ENCODE data around the gene MSANTD2. TPM values are rescaled to one million over a fixed set of nuclear protein-coding genes. Genes with fewer than 3 reads are reported as not detected.
A peak's percentile ranks its signal among the peaks of the same experiment; 100 is the strongest.

MSANTD2 gene
- total RNA-seq, 1 experiment from 2014 or later: 23.5 TPM

DNA sequence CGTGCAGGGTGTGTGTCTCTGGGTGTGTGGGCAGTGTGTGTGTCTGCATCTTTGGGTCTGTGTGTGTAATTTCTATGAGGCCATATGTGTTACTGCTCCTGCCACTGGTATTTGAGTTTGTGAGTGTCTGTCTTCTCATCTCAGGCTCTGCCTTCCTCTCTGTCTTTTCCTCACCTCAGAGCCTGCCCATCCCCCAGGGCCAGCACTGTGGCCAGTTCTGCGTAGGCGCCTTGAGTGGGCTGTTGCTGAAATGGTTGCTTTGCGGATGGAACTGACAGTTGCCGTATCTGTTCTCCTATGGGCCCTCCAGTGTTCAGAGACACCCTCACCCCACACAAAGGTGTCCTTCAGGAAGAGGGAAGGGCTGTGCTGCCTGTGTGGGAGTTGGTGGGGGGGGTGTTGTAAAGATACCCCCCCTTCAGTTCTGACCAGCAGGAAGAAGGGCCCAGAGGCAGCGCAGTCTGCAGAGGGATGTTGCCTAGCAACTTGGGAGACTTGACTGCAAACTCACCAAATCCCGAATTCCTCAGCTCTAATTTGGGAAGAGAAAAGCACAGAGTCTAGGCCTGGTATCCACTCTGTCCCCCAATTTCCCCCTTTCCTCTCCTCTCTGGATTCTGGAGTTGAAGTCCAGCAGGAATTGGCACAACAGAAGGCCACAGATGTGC is 62.4 kb downstream of the MSANTD2 start:
- no peak for DNase-seq (ENCODE audit: low read depth)

DNA sequence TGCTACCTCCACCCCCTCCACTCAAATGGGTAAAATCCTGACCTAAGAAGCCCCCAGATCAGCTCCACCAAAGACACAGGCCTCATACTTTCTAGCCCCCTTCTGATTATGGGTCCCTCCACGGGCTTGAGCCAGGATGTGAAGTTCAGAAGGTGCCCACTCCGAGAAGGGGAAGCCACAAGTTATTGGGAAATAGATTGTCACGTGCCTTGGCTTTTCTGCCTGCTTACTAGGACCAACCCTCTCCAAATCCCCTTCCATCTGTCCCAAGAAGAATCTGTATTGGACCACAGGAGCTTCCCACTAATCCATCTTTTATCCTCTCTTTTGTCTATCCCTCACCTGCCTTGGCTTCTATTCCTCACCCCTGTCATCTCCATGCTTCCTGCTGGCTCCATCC is 63.5 kb downstream of the MSANTD2 start:
- DNase-seq (ENCODE audit: low read depth): no peak

DNA sequence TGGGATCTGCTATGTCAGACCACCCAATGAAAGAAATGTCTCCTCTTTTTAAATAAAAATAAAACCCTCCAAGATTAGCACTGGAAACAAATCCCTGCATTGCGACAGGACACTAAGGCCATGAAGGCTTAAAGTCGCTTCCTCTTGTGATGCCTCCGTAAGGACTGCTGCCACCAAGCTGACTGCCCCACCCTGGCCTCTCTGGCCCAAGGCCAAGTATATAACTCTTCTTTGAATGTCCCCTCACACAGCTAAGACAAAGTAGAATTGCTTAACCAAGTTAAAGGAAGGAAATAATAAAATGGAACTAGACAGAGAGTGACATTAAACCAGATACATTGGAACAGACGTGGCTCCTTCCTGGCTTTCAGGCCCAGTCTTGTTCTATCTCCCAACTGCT is 68.0 kb downstream of the MSANTD2 start:
- no peak for DNase-seq (ENCODE audit: low read depth)

DNA sequence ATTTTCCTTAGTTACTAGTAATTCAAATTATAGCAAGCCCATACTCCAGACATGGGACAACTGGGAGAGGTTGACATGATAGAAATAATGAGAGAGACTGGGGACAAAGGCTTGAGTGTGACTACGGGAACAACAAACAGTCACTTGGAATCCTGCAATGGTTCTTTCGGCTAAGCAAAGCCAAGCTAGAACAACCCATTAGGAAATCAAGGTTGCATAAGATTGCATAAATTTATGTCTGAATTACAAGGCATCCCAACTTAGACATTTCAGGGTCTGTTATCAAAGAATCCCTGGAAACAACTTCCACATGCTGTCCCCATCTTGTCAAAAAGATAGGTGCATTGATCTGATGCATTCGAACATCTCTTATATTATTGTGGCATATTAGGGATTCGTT is 70.6 kb downstream of the MSANTD2 start:
- DNase-seq (ENCODE audit: low read depth): no peak

DNA sequence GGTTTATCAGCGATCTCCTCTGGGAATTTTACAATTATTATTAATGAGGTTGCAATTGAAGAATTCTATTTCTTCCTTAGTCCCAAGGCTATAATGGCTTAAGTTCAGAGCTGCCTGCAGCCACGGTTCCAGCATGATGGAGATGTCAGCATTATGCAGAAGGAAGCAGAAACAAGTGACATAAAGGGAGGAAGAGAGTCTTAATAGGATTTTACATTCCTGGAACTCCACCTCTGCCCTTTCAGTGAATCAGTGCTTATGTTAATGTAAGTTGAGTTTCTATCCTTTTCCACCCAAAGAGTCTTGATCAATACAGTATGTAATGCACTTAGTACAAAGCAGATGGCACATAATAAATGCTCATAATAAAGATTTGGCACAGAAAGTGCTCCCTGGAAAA is 72.1 kb downstream of the MSANTD2 start:
- DNase-seq (ENCODE audit: low read depth): no peak

DNA sequence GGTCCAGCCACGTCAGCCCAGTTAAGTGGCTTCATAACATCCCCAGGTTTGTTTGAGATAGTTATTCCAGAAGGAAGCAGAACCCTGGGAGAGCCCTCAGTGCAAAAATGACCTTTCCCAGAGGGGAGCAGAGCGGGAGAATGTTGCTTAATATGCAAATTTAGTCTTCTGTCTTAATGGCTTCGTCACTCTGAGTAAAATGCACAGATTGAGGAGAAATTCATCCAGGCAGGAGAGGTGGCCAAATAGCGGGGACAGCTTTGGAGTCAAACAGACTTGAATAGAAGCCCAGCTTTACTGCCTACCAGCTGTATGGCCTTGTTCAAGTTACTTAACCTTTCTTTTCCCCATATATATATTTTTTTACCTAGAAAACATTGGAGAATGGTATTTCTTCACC is 72.7 kb downstream of the MSANTD2 start:
- no peak for DNase-seq (ENCODE audit: low read depth)

DNA sequence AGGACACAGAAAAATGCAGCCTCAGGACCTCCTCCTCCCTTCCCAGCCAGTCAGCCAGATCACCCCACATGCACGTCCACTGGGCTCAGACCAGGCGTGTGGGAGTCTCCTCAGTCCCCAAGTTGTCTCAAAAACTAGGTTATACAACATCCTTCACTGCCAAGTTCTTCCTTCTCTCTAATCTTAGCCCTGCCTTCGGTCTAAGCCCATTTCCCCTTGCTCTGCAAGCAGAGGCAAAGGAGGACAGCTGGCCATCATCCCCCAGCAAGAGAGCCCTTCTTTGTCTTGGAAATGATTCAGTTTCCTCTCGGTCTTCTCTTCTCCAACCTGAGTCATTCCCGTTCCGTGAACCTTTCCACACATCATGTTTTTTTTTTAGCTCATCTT is 74.5 kb downstream of the MSANTD2 start:
- DNase-seq (ENCODE audit: low read depth): peak; percentile 61

DNA sequence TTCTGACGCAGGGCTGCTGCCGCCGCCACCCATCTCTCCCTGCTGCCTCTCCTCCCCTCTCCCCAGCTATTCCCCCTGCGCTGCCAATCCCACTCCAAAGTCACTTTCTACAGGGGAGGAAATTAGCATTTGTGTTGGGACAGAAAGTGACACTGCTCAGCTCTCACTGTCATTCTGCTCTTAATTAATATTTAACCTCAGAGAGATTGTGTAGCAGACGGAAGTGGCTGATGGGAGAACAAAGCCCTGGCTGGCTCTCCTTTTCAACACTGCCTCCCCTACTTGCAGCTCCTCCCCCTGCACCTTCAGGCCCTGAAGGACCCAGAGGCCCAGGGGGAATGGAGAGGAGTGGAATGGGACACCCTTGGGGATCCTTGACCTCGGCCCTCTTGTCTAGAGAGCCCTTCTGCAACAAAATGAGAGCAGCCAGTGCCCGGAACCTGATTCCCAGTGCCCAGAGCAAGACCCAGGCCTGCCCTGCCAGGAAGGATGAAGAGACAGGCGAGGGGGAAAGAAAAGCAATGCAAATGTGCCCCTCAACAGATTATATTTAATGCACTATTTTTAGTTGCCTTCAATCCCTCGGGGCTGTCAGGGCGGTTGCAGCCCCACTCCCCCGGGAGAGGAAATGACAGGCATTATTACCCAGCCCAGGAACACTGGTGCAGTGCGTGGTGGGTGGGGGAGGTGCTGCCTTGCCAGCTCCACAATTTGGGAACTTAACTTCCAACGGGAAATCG is 75.1 kb downstream of the MSANTD2 start:
- DNase-seq (ENCODE audit: low read depth): no peak

DNA sequence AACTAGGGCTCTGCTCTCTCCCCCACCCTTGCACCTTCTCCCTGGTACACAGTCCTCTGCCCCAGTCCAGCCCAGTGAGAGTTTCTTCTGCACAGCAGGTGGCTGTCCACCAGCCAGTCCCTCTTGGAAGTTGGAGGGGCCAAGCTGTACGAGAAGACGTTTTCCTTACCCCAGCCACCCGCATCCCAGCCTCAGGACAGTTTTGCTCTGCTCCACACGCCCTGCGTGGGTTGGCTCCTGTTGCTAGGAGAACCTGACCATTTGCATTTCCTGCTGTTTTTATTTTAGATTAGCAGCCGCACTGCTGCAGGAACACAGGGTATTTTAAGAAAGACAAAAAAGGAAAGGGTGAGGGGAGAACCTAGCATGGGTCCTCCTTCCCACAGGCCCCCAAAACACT is 78.0 kb downstream of the MSANTD2 start:
- no peak for DNase-seq (ENCODE audit: low read depth)

DNA sequence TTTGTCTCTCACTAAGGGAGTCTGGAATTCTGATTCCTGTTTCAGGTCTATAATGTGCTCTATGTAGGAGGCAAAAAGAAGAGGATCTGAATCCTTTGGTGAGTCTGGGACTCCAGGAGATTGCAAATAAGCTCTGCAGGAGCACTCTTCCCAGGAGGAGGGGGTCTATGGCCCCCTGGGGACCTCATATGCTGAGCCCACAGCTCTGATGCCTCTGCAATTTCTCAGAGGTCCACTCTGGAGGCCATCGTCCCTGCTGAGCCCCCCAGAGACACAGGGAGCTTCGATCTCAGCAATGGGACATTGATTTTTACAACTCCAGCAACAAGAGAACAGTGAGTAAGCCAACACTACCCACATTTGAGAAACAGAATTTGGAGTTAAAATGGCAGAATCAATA is 80.7 kb downstream of the MSANTD2 start:
- no peak for DNase-seq (ENCODE audit: low read depth)

DNA sequence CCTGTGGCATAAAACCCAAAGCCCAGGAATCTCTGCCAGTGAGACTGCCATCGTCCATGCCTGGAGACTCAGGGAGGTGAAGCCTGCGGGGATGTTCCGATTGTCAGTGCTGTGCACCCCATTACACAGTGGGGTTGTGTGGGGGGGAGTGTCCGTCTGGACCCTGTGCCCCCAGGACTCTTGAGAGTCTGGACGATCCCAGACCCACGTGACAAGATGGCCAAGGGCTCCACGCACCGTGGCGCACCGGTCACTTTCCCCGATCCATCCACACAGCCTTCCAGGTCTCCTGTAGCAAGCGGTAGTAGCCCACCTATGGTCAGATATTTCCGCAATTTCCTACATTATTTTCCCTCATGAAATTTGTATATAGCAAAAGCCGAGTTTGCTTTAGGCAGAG is 81.4 kb downstream of the MSANTD2 start:
- no peak for DNase-seq (ENCODE audit: low read depth)

DNA sequence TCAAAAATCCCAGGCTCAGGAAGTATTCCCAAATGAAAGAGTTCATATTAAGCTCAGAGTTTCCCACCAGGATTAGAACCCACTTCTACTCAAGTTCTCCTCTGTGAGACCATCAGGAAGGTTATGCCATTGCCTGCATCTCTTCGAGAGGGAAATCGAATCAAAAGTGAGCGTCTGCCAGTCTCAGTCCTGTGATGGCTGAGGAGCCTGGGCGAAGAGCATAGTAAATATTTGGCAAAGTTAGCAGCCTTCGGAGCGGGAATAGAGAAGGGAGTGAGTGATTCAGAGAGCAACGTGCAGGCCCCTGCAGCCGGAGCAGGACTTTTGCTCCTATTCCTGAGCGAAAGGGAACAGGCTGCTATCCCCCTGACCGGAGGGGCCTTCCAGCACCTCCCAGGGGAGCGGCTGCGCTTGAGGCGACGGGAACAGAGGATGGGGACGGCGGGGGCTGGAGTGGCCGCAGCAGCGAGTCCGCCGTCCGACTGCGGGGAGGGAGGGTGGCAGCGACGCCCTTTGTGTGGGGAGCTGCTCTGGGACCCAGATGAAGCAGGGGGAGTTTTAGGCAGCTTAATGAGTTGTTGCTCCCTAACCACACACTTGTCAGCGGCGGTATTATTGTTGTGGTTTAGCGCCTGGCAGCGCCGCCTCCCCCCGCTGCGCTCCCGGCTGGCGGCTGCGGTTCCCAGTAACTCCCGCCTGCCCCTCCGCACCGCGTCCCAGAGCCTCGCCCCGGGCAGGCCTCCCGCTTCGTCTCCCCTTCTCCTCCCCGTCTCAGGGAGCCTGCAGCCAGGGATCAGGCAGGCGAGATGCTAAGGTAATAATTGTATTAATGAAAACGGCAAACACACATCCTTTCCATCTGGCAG is 82.2 kb downstream of the MSANTD2 start:
- DNase-seq (ENCODE audit: low read depth): peak; percentile 60

DNA sequence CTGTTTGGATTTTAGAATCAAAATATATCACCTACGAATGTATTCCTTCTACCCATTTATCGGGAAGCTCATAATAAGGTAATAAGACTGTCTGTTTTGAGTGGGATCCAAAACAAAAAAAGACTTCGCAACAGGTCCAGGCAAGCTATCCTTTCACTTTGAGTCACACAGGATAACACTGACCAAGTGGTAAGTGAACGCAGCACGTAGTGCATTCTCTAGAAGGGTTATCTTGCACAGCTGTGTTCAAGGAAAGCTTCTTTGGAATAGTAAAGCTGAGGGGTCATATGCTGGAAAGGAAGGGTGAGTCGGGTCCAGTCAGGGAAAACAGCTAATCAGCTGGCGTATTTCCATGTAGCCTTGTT is 82.8 kb downstream of the MSANTD2 start:
- no peak for DNase-seq (ENCODE audit: low read depth)

DNA sequence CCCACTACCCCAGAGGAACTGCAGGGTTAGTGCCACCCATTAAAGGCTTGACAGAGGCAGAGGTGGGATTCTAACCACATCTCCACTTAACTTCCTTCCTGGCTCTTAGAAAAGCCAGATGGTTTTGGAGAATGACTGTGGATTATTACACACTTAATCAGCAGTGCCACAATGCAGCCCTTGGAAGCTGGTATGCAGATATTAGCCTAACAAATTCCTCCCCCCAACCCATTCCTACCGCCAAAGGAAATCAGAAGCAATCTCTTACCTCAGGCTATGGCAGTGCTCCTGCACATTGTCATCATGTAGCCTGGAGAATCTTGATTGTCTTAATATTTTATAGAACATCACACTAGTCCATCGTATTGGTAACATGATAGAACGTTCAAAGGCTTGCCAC is 83.6 kb downstream of the MSANTD2 start:
- DNase-seq (ENCODE audit: low read depth): peak; percentile 14

Other genes with a start within 250 kb of the MSANTD2 start
- gene OR8A1, start 230.4 kb downstream of the MSANTD2 start, total RNA-seq (2014; rRNA removed; shearing (Covaris generic)): not detected in 2 replicates
- not detected in 2 replicates for gene PANX3, start 189.0 kb downstream of the MSANTD2 start, total RNA-seq (2014; rRNA removed; shearing (Covaris generic))
- 11.1 and 29.3 TPM in 2 replicates for gene TBRG1, start 177.5 kb downstream of the MSANTD2 start, total RNA-seq (2014; rRNA removed; shearing (Covaris generic))
- gene SIAE, start 126.7 kb downstream of the MSANTD2 start, total RNA-seq (2014; rRNA removed; shearing (Covaris generic)): 3.7 and 4.1 TPM in 2 replicates
- 30.5 and 50.9 TPM in 2 replicates for gene SPA17, start 126.5 kb downstream of the MSANTD2 start, total RNA-seq (2014; rRNA removed; shearing (Covaris generic))
- 2.7 and 3.4 TPM in 2 replicates for gene NRGN, start 60.5 kb downstream of the MSANTD2 start, total RNA-seq (2014; rRNA removed; shearing (Covaris generic))
- not detected in 2 replicates for gene VSIG2, start 48.2 kb downstream of the MSANTD2 start, total RNA-seq (2014; rRNA removed; shearing (Covaris generic))
- 0.15 and 0.34 TPM in 2 replicates for gene ESAM, start 38.1 kb downstream of the MSANTD2 start, total RNA-seq (2014; rRNA removed; shearing (Covaris generic))
- gene ROBO3, start 65.0 kb upstream of the MSANTD2 start, total RNA-seq (2014; rRNA removed; shearing (Covaris generic)): 5.4 and 16.2 TPM in 2 replicates
- gene ROBO4, start 97.5 kb upstream of the MSANTD2 start, total RNA-seq (2014; rRNA removed; shearing (Covaris generic)): 0.69 and 3.6 TPM in 2 replicates
- not detected in 2 replicates for gene HEPN1, start 118.8 kb upstream of the MSANTD2 start, total RNA-seq (2014; rRNA removed; shearing (Covaris generic))
- not detected in 2 replicates for gene HEPACAM, start 135.6 kb upstream of the MSANTD2 start, total RNA-seq (2014; rRNA removed; shearing (Covaris generic))
- 5.8 and 7.3 TPM in 2 replicates for gene CCDC15, start 153.8 kb upstream of the MSANTD2 start, total RNA-seq (2014; rRNA removed; shearing (Covaris generic))

Measured in Daoy (cell line).